Spleen (tissue), 11 donors: ENCODE results near the gene UNC13C. TPM values are rescaled to one million over a fixed set of nuclear protein-coding genes. Genes with fewer than 3 reads are reported as not detected.

Experiments
- DNase-seq: peaks from one replicate; pipeline ENCODE4 v3.0.0-alpha.2; 2020
- H3K27ac ChIP-seq, 8 donors: fragments of 200-600 bp; sonication (generic) in 7 of 8; 1 replicate in 4 of 8; 2 replicates in 4 of 8; pipeline versions ENCODE4 v1.5.0 to v1.8.0; 2016 to 2021; ENCODE audit warnings: inconsistent platforms in 4 of 8, mild to moderate bottlenecking in 4 of 8, moderate library complexity in 1 of 8
- H3K27me3 ChIP-seq, 7 donors: fragments of 200-600 bp; sonication (generic) in 6 of 7; replicated peaks in 1 of 7; 1 replicate in 4 of 7; 2 replicates in 3 of 7; pipeline versions ENCODE4 v1.5.0 to v1.8.0; 2016 to 2021; ENCODE audit warnings: inconsistent platforms in 3 of 7, mild to moderate bottlenecking in 1 of 7
- H3K36me3 ChIP-seq, 6 donors: fragments of 200-600 bp; sonication (generic) in 5 of 6; 1 replicate in 4 of 6; 2 replicates in 2 of 6; pipeline versions ENCODE4 v1.5.0 to v1.8.0; 2016 to 2021; ENCODE audit warnings: inconsistent platforms in 2 of 6
- H3K4me1 ChIP-seq, 6 donors: fragments of 200-600 bp; sonication (generic) in 5 of 6; 1 replicate in 3 of 6; 2 replicates in 3 of 6; pipeline versions ENCODE4 v1.5.0 to v1.8.0; 2016 to 2021; ENCODE audit warnings: inconsistent platforms in 3 of 6
- H3K4me3 ChIP-seq, 8 donors: fragments of 200-600 bp; sonication (generic) in 7 of 8; 1 replicate in 4 of 8; 2 replicates in 4 of 8; pipeline versions ENCODE4 v1.5.0 to v1.8.0; 2016 to 2021; ENCODE audit warnings: inconsistent platforms in 4 of 8, mild to moderate bottlenecking in 4 of 8, moderate library complexity in 2 of 8
- H3K9me3 ChIP-seq, 8 donors: fragments of 200-600 bp; sonication (generic) in 7 of 8; 1 replicate in 4 of 8; 2 replicates in 4 of 8; pipeline versions ENCODE4 v1.5.0 to v1.8.0; 2016 to 2021; ENCODE audit warnings: inconsistent platforms in 4 of 8
- CTCF ChIP-seq, 11 experiments: fragments of 200-600 bp in 7 of 11; fragments of 450-650 bp in 4 of 11; sonication (generic) in 4 of 11; IDR thresholded peaks in 8 of 11; conservative IDR thresholded peaks in 3 of 11; 1 replicate in 7 of 11; 2 replicates in 4 of 11; pipeline versions ENCODE4 v1.4.0 to v1.8.0; 2016 to 2021; ENCODE audit warnings: antibody characterized with exemption in 11 of 11, inconsistent platforms in 4 of 11, mild to moderate bottlenecking in 1 of 11
- POLR2A ChIP-seq, 3 donors: fragments of 450-650 bp; IDR thresholded peaks; one replicate each; pipeline ENCODE4 v1.5.1; 2017; ENCODE audit warnings: antibody characterized with exemption in 3 of 3, mild to moderate bottlenecking in 1 of 3
- POLR2AphosphoS5 ChIP-seq, 3 donors: sonication (generic); formaldehyde crosslinking; IDR thresholded peaks; one replicate each; pipeline ENCODE4 v1.5.1; 2017; ENCODE audit warnings: antibody characterized with exemption in 3 of 3
- WGBS, 5 donors: extraction: QIAGEN DNeasy Blood & Tissue Kit in 3 of 5; methylation state at CpG; one replicate each; pipeline versions ENCODE4 v1.1.5 to v1.1.7; 2013 to 2018; 5-methylcytosine and 5-hydroxymethylcytosine counted together
- intact Hi-C: fragments of 100-400 bp; cut with DNase I; formaldehyde crosslinking; loops from one replicate; pipeline ENCODE4 v1.15.0; 2023; ENCODE audit warnings: low total_unique reads
- polyA plus RNA-seq, 3 donors: library from polyadenylated mRNA; stranded (reverse); fragments of 200-250 nt; gene quantifications; one replicate each; pipeline ENCODE4 v1.2.1, GENCODE V29; 2013
- total RNA-seq, 7 donors: library from RNA; depleted of rRNA in 3 of 7; stranded (reverse); fragments of >200 nt in 3 of 7; fragmentation: NEBNext Ultra II Directional in 4 of 7; extraction: Animal tissue kit (Norgen Biotek cat#: 25700) in 4 of 7; gene quantifications; one replicate each; pipeline versions ENCODE4 v1.1.0 to v1.2.1, GENCODE V29; 2016 to 2021
- donor health status: healthy with polysubstance abuse.
- donor health status: DM: no; HTN: no; CAD: no; lungs with moderate emphysema.
- donor health status: DM: no; HTN: no; CAD: no.
- donor health status: Bipolar disorder and iron deficiency.
- donor health status: healthy.
- donor health status: DM: no; HTN: no; CAD: no.
- donor health status: DM: yes; HTN: yes; CAD: no.

The UNC13C gene
- total and polyA plus RNA-seq, 10 donors: 0.06 TPM; not detected in 9

DNA sequence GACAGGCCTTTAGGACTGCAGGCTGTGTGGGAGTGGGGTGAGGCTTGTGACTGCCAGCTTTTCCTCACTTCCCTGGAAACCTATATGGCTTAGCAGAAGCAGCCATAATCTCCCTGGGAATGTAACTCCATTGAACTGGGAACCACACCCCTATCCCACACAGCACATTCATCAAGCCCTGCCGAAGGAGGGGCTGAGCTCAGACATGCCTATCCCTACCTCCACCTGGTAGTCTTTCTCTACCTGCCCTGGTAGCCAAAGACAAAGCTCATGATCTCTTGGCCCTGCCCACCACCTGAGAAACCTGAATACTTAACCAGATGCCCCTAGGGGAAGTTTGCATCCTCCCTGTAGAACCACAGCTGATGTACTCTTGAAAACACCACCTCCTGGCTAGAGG lies 219.8 kb downstream of the UNC13C start:
- DNase-seq: no peak
- no peaks in the 10 kb centered on the region for H3K4me1 ChIP-seq
- H3K9me3 ChIP-seq: peaks cover 0 to 42% (median 15%) of the 10 kb centered on the region in 8 donors
- no peak for TF ChIP-seq POLR2A (IDR thresholded peaks at IDR 0.05)
- TF ChIP-seq POLR2AphosphoS5 (IDR thresholded peaks at IDR 0.05): no peak
- no peak for TF ChIP-seq CTCF (IDR thresholded peaks at IDR 0.05 in 8 of 11, conservative IDR thresholded peaks at IDR 0.05 in 3 of 11)
- H3K4me3 ChIP-seq: no peak overlapping the region
- H3K36me3 ChIP-seq: no peaks in the 10 kb centered on the region
- H3K27me3 ChIP-seq: no peaks in the 10 kb centered on the region
- no peak overlapping the region for H3K27ac ChIP-seq
- intact Hi-C loops: loop anchor here (10.0 kb wide), 1 partner anchor 57 kb away; no protein-coding TSS in a partner anchor
- 71 to 100% (median 80%) methylated on average over 1 of the region's 1 CpG for WGBS, 5 donors

DNA sequence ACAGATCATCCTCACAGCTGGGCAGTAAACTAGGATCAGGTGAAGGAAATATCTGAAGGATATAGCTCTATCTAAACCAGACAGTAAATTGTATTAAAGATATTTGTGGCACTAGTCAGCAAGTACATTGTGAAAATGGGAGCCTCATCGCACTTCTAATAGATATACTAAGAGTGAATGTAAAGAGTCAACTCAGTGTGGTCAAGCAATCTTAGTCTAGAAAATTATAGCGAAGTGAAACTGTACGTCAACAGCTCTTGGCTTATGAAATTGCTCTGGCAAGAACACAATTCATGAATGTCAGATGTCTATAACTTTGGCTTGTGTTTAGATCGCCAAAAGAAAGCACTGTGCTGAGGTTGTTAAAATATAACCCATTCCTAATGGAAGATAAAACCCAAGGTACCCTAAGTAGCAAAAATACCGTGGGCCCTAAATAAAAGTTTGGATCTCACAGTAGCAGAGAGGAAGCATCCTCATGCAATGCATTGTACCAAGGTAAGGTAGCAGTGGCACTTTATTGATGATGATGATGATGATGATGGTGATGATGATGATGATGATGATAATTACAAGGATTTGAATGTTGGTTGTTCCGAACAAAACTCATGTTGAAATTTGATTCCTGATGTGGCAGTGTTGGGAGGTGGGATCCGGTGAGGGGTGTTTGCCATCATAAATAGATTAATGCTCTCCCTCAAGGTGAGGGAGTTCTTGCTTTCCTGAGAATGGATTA lies 228.5 kb downstream of the UNC13C start:
- TF ChIP-seq POLR2AphosphoS5 (IDR thresholded peaks at IDR 0.05): no peak
- TF ChIP-seq CTCF (IDR thresholded peaks at IDR 0.05 in 8 of 11, conservative IDR thresholded peaks at IDR 0.05 in 3 of 11): no peak
- TF ChIP-seq POLR2A (IDR thresholded peaks at IDR 0.05): no peak
- WGBS, 5 donors: 83 to 92% (median 89%) methylated on average over 7 of the region's 7 CpGs
- no peaks in the 10 kb centered on the region for H3K36me3 ChIP-seq
- intact Hi-C loops: no loop called here
- H3K4me3 ChIP-seq: no peak overlapping the region
- H3K27me3 ChIP-seq: no peaks in the 10 kb centered on the region
- H3K4me1 ChIP-seq: no peaks in the 10 kb centered on the region
- peaks cover 0 to 5% (median under 1%) of the 10 kb centered on the region in 8 donors for H3K9me3 ChIP-seq
- H3K27ac ChIP-seq: no peak overlapping the region
- DNase-seq: no peak

DNA sequence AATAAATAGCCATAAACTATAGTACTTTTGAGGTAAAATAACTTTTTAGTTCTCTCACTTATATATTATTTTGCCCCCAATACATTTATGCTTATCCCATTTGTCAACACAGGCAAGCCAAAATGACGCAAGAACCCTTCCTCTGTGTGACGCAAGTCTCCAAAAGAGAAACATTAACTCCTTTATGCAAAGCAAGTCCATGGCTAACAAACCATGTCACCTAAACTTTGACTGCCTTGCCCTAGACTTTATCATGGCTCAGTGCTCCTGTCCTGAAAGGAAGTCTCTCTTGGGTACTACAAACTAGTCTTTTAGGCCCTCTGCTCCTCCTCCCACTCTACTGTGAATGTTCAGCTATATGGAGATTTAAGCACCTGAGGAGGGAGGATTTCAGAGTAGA lies 230.5 kb downstream of the UNC13C start:
- Histone ChIP-seq H3K9me3 (no peaks in the 10 kb centered on the region), H3K36me3 (no peaks in the 10 kb centered on the region), H3K27ac (no peak overlapping the region), H3K4me3 (no peak overlapping the region), H3K4me1 (no peaks in the 10 kb centered on the region), H3K27me3 (no peaks in the 10 kb centered on the region)
- no peak for DNase-seq
- WGBS, 5 donors: 56 to 85% (median 77%) methylated on average over 2 of the region's 2 CpGs
- intact Hi-C loops: no loop called here
- TF ChIP-seq CTCF (IDR thresholded peaks at IDR 0.05 in 8 of 11, conservative IDR thresholded peaks at IDR 0.05 in 3 of 11) (no peak), POLR2A (IDR thresholded peaks at IDR 0.05) (no peak), POLR2AphosphoS5 (IDR thresholded peaks at IDR 0.05) (no peak)

DNA sequence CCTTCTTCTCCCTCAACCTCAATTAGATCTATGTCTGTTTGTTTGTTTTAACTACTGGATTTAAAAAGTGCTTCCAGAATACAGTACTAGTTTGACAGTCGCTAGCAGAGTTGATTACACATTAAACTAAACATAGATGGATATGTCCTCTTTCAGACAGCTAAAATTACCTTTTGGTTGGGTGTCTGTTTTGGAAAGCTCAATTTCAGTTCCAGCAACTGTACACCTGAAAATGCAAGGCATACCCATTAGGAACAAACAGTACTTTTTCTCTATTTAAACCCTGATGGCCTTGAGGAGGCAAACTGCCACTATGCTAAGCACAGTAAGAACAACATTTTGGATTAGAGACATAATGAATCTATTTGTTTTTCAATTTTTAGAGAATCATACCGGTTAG lies 234.4 kb downstream of the UNC13C start:
- H3K27ac ChIP-seq: no peak overlapping the region
- H3K4me1 ChIP-seq: no peaks in the 10 kb centered on the region
- DNase-seq: no peak
- H3K9me3 ChIP-seq: no peaks in the 10 kb centered on the region
- 82 to 85% (median 85%) methylated on average over 2 of the region's 2 CpGs for WGBS, 5 donors
- intact Hi-C loops: no loop called here
- no peaks in the 10 kb centered on the region for H3K27me3 ChIP-seq
- no peaks in the 10 kb centered on the region for H3K36me3 ChIP-seq
- TF ChIP-seq CTCF (IDR thresholded peaks at IDR 0.05 in 8 of 11, conservative IDR thresholded peaks at IDR 0.05 in 3 of 11) (no peak), POLR2A (IDR thresholded peaks at IDR 0.05) (no peak), POLR2AphosphoS5 (IDR thresholded peaks at IDR 0.05) (no peak)
- H3K4me3 ChIP-seq: no peak overlapping the region
